ENCODE data around the gene STT3B.

DNA sequence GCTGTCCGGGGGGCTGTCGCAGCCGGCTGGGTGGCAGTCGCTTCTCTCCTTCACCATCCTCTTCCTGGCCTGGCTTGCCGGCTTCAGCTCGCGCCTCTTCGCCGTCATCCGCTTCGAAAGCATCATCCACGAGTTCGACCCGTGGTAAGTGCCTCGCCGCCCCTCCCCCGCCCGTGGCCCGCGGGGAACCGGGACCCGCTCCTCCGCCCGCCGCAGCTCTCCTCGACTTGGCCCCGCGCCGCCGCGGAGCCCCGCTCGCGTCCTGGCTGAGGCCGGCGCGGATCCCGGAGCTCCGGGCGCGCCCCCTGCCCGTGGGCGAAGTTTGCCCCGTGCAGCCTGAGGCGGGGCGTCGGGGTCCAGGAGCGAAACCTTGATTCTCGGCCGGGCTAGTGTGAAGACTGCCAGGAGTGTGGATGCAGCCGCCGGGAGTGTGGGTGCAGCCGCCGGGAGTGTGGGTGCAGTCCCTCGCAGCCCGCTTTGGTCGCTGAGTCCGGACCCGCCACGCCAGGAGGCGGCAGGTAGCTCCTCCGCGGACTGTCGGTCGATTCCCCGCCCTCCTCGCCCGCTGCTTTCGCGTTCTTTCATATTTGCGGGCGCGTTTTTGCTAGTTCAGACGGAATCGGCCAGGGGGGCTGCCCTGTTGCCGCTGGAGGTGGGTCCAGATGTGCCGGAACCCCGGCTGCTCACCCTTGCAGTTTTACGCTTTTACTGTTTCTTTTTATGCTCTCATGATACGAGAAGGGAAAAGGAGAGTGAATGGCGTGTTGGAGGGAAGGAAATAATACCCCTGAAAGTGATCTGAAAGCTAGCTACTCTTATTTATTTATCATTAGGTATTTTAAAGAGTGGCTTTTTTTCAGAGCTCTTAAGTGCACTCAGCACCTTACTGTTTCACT is 692 bp downstream of the STT3B start:
- TF ChIP-seq, protein P1, sequence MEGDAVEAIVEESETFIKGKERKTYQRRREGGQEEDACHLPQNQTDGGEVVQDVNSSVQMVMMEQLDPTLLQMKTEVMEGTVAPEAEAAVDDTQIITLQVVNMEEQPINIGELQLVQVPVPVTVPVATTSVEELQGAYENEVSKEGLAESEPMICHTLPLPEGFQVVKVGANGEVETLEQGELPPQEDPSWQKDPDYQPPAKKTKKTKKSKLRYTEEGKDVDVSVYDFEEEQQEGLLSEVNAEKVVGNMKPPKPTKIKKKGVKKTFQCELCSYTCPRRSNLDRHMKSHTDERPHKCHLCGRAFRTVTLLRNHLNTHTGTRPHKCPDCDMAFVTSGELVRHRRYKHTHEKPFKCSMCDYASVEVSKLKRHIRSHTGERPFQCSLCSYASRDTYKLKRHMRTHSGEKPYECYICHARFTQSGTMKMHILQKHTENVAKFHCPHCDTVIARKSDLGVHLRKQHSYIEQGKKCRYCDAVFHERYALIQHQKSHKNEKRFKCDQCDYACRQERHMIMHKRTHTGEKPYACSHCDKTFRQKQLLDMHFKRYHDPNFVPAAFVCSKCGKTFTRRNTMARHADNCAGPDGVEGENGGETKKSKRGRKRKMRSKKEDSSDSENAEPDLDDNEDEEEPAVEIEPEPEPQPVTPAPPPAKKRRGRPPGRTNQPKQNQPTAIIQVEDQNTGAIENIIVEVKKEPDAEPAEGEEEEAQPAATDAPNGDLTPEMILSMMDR (conservative IDR thresholded peaks at IDR 0.05; ENCODE audit: low read depth, low read length), result peak; percentile 33; the same call in 1 of the 2 replicates
- no peak for TF ChIP-seq EZH2 (IDR thresholded peaks at IDR 0.05; ENCODE audit: low read length, unreplicated experiment)
